ENCODE results near the gene ZNF503. TPM values are rescaled to one million over a fixed set of nuclear protein-coding genes. Genes with fewer than 3 reads are reported as not detected.

ZNF503 gene, protein sequence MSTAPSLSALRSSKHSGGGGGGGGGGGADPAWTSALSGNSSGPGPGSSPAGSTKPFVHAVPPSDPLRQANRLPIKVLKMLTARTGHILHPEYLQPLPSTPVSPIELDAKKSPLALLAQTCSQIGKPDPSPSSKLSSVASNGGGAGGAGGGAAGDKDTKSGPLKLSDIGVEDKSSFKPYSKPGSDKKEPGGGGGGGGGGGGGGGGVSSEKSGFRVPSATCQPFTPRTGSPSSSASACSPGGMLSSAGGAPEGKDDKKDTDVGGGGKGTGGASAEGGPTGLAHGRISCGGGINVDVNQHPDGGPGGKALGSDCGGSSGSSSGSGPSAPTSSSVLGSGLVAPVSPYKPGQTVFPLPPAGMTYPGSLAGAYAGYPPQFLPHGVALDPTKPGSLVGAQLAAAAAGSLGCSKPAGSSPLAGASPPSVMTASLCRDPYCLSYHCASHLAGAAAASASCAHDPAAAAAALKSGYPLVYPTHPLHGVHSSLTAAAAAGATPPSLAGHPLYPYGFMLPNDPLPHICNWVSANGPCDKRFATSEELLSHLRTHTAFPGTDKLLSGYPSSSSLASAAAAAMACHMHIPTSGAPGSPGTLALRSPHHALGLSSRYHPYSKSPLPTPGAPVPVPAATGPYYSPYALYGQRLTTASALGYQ
- 6.6 to 10.4 TPM (median 9.6 TPM) in 5 replicates for total RNA-seq (2022; extraction: Qiagen RNA extraction)

DNA sequence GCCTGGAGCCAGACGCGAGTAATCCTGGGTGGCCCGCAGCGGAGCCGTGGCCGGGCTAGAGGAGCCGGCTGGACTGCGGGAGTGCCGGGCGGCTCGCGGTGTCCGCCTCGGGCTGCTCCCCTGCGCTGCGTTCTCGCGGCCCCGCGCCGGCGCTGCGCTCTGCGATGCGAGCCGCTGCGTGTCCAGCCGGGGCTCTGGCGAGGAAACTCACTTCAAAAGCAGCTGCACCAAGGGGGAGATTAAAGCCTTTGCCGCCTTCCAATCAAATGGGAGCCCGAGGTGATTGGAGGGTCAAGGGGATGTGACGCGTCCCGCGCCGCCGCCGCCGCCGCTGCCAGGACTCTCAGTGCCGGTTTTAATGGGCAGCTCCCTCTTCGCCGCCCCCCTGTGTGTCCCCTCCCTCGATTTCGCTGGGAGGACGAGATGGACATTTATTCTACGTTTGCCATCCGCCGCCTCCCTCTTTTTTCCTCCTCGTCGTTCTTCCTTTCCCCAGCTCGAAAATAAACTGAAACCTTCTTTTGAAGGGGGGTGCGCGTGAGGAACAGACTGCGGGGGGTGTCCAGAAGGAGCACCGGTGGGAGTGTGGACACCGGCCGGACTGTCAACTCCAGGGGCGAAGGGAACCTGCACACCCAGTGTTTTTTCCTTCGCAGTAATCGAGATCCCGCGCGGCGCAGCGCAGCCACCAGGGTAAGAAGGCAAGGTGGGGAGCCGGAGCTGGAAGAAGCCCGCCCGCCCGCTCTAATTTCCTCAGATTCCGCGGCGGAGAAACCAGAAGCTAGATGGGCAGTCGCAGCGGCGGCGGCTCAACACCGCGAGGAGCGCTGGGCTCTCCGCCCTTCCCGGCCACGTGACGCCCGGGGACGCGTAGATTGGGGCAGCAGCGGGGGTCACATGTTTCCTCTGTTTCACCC is at the start of gene ZNF503:
Gene ZNF503 (minus strand): TSS at position 196 of the 917 bp plus-strand sequence. CDS start 345 bp downstream, outside the sequence.

DNA sequence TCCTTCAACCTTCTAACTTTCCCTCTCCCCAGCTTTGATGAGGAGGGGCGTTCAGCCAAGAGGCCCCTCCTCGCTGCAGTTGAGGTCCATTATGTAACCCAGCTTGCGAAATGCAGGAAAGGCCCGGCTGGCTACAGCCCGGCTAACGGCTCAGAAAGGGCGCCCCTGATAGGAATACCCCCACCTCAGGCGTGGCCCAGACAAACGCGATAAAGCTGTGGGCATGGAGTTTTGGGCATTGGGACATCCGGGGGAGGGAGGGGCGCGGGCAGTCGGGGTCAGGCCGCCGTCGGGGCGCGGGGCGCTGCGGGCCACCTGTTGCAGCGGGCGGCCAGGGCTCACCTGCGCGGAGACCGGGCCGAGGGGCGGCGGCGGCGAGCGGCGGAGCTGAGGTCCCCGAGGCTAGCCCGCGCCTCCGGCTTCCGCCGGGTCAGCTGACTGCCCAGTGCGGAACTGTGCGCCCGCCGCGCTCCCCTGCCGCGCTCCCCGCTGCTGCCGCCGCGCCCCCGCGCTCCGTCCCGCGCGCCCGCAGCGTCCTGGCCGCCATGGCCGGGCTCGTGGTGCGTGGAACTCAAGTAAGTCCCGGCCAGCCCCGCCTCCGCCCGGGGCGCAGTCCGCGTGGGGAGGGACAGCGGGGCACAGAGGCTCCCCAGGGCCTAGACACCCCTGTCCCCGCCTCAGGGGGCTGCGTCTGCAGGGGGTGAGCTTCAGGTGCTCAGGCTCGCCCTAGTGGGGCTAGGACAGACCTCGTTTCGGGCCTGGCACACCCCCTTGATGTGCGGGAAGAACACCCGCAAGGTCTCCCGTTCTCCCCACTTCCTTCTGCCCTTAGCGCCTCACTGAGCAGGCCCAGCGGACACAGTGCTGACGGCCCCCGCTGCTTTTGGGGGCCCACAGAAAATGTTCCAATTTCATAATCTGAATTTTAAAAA is 29.9 kb upstream of the ZNF503 start, which contains the start of gene LRMDA:
Gene LRMDA (plus strand): TSS at position 445 of the 932 bp plus-strand sequence.

Other genes starting within 250 kb of the ZNF503 start
- gene VDAC2, start 191.0 kb downstream of the ZNF503 start, total RNA-seq (2022; extraction: Qiagen RNA extraction), result 297 to 349 TPM (median 313 TPM) in 5 replicates
- 34.3 to 62.0 TPM (median 58.9 TPM) in 5 replicates for gene COMTD1, start 165.8 kb downstream of the ZNF503 start, total RNA-seq (2022; extraction: Qiagen RNA extraction)
- gene LRMDA, start 29.9 kb upstream of the ZNF503 start, total RNA-seq (2022; extraction: Qiagen RNA extraction), result 3.1 to 5.7 TPM (median 4.7 TPM) in 5 replicates